CD4-positive, alpha-beta T cell treated with Interleukin-4 for 4 hours (primary cell): ENCODE results near the gene PSMD8.
"Not testable (repeated sequence)": the region's sequence is repeated elsewhere in the genome, so short reads cannot be mapped to it uniquely, and the experiment has no call there.

Experiments
- DNase-seq: peaks from one replicate; pipeline ENCODE4 v3.0.0-alpha.2; 2020

PSMD8 gene

DNA sequence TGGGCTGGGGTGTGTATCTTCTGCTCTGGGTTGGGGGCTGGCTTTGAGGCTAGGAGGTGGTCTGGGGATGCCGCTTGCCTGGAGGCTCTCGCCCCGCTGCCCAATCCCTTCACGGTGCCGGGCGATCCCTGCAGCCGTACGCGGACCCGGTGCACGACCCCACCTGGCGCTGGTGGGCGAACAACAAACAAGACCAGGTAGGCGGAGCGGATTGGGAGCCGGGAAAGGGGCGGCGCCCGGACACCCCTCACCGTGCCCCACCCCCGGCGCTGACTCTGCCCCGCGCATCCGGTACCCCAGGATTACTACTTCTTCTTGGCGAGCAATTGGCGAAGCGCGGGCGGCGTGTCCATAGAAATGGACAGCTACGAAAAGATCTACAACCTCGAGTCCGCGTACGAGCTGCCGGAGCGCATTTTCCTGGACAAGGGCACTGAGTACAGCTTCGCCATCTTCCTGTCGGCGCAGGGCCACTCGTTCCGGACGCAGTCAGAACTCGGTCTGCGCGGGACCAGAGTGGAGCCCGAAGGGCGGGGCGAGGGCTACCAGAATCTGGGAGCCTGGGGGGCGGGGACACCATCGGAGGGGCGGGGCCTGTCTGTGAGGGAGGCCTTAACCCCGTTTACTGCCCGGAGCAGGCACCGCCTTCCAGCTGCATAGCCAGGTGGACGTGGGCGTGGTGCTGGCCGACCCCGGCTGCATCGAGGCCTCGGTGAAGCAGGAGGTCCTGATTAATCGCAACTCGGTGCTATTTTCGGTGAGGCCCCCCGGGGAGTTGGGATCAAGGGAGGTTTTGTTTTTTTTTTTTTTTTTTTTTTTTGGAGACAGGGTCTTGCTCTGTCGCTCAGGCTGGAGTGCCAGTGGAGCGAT is 12.1 kb upstream of the PSMD8 start:
- peak; percentile 60 for DNase-seq

DNA sequence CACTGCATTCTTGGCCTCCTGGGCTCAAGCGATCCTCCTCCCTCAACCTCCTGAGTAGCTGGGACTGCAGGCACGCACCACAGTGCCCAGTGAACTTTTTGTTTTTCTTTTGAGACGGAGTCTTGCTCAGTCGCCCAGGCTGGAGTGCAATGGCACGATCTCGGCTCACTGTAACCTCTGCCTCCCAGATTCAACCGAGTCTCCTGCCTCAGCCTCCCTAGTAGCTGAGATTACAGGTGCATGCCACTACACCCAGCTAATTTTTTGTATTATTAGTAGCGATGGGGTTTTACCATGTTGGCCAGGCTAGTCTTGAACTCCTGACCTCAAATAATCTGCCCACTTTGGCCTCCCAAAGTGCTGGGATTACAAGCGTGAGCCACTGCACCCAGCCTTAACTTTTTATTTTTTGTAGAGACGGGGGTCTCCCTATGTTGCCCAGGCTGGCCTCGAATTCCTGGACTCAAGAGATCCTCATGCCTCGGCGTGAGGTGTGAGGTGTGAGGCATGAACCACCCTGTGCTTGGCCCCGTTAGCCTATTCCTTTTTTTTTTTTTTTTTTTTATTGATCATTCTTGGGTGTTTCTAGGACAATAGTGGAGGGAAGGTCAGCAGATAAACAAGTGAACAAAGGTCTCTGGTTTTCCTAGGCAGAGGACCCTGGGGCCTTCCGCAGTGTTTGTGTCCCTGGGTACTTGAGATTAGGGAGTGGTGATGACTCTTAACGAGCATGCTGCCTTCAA is 11.3 kb upstream of the PSMD8 start:
- DNase-seq = not testable (repeated sequence)

DNA sequence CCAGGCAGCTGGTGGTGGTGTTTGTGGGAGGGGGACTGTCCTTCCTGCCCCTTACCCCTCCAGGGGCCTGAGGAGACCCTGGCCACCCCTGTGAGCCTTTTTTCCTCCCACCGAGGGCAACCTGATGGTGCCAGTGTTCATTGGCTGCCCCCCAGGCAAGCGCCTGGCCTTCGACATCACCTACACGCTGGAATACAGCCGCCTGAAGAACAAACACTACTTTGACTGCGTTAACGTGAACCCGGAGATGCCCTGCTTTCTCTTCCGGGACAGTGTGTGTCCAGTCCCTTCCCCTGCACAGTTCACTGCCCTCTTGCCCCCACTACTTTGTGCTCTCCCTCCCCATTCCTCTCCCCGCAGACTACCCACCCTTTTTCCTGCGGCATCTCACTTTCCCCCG is 7.3 kb upstream of the PSMD8 start:
- no peak for DNase-seq

DNA sequence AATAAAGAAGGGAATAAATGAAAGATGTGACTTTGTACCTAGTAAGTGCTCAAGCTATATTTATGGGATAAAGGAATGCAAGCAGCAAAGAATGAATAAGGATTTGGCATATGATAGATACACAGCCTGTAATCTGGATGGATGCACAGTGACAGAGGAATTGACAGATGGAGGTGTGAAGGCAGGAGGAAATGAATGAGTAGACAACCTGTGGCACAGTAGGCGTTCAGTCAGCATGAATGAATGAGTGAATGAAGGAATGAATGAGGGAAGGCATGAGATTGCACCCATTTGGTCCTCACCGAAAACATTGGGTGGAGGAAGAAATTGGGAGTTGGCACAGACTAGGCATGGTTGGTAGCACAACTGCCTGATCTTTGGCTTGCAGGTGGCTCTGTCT is 4.8 kb upstream of the PSMD8 start:
- no peak for DNase-seq

DNA sequence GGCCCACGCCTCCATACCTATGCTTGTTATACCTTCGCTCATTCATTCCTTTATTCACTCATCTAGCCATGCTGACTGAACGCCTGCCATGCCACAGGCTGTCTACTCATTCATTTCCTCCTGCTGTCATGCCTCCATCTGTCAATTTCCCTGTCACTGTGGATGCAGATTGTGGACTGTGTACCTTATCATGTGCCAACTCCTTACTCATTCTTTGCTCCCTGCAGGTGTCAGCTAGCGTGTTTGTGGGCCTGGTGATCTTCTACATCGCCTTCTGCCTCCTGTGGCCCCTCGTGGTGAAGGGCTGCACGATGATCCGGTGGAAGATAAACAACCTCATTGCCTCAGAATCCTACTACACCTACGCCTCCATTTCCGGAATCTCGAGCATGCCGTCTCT is 4.1 kb upstream of the PSMD8 start:
- DNase-seq = no peak

DNA sequence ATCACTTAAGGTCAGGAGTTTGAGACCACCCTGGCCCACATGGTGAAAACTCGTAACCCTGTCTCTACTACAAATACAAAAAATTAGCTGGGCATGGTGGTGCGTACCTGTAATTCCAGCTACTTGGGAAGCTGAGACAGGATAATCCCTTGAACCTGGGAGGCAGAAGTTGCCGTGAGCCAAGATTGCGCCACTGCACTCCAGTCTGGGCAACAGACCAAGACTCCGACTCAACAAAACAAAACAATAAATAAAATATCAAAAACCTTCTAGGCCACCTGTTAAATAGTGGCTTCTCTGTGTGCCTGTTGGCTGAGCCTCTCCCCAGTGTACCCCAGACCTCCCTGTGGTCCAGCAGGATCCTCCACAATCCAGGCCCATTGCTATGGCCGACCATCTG is 3.3 kb upstream of the PSMD8 start:
- DNase-seq = no peak

DNA sequence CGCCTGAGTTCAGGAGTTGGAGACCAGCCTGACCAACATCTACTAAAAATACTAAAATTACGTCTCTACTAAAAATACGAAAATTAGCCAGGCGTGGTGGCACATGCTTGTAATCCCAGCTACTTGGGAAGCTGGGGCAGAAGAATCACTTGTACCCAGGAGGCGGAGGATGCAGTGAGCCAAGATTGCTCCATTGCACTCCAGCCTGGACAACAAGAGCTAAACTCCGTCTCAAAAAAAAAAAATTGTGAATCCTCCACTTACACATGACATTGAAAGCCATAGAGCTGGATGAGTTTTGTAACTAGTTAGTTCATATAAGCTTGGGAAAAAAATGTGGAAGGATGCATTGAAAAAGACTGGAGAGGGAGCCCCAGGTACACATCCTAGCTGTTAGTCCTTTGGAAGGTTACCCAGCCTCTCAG is 452 bp upstream of the PSMD8 start:
- DNase-seq = no peak

DNA sequence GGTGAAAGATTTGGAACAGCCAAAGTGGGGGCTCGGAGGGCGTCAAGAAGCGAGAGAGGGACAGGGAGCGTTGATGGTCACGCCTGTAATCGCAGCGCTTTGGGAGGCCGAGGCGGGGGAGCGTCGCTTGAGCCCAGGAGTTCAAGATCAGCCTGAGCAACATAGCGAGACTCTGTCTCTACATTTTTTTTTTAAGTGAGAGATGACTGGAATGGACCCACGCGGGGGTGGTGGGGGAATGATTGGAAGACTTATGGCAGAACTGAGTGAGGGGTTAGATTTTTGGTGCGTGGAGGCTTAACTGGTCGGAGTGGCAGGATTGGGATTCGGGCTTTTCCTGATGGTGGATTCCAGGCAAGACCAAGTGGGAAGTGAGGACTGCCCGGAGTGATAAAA is 725 bp downstream of the PSMD8 start:
- no peak for DNase-seq

DNA sequence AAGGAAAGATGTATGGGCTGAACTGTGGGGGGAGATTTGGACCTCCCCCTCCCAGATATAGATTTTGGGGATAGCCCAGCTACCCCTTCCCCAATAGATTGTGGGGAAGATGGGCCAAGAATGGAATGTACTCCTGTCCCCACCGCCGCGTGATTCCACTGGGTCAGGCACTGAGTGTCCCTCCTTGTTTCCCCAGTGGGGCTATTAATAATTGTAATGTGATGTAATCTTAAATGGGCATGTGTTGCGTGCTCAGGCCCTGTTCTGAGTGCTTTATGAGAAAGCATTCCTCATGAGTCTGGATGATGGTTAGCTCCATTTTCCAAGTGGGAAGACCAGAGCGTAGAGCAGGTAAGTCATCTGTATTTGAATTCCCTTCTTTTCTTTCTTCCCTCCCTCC is 1.4 kb downstream of the PSMD8 start:
- DNase-seq = no peak

DNA sequence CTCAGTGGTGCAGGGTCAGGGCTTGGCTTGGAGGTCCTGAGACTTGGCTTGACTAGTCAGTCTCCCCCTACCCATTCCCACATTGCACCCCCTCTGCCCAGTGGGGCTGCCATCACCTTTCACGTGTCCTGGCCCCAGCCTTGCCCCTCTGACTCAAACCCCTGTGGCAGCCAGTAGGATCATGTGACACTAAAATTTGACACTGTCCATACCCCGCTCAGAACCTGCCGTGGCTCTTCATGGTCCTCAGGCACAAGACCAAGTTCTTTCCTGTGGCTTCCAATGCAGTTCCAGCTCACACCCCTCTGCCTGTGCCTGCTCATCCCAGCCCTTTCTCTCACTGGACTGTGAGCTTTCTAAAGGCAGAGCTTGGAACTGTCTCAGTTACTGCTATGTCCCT is 2.2 kb downstream of the PSMD8 start:
- DNase-seq = no peak

DNA sequence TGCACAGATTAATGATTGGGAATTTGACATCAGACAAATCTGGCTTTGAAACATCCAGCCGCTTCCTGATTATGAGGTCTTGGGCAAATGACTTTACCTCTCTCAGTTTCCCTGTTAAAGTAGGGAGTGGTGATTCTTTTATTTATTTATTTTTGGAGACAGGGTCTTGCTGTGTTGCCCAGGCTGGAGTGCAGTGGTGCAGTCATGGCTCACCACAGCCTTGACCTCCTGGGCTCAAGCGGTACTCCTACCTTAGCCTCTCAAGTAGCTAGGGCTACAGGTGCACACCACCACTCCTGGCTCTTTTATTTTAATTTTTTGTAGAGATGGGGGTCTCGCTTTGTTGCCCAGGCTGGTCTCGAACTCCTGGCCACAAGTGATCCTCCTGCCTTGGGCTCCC is 2.7 kb downstream of the PSMD8 start:
- DNase-seq = no peak

DNA sequence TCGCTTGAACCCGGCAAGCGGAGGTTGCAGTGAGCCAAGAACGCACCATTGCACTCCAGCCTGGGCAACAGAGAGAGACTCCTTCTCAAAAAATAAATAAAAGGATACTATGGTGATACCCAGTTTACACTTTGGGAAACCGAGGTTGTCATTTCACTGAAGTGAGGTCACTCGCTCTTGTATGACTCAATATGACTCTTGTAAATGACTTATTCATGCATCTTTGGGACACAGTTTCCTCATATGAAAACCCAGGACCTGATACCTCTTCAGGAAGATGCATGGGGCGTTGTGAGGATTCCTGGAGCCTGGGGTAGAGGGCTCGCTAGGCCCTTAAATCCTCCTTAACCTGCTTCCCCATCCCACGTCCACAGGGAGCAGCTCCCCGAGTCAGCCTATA is 4.5 kb downstream of the PSMD8 start:
- no peak for DNase-seq

DNA sequence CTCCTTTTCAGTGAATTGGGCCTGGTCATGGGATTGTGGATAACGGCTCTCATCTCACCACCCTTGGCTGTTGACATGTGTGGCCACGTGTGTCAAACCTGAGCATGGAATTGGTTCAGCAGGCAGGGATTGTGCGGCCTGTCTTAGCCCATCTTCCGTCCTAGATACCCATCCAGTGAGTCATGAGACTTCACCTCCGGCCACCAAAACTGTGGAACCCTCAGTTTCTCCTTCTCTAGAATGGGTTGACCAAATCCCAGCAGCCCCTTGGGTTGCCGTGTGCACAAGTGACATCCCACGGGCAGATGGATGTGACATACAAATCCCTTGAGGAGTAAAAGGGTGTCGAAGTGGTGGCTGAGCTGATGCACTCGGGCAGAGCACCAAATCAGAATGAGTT is 6.8 kb downstream of the PSMD8 start:
- no peak for DNase-seq

DNA sequence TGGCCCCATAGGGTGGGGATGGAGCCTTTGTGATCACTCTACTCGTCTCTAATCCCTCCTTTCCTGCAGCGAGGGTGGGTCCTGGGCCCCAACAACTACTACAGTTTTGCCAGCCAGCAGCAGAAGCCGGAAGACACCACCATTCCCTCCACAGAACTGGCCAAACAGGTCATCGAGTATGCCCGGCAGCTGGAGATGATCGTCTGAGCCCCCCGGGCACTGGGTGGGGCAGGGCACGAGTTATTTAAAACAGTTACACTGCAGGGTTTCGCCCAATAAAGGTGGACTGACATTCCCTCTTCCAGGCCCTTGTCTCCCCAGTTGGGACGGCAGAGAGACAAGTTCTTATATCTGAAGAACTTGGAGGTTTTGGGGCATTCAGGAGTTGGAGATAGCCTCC is 8.8 kb downstream of the PSMD8 start:
- no peak for DNase-seq

DNA sequence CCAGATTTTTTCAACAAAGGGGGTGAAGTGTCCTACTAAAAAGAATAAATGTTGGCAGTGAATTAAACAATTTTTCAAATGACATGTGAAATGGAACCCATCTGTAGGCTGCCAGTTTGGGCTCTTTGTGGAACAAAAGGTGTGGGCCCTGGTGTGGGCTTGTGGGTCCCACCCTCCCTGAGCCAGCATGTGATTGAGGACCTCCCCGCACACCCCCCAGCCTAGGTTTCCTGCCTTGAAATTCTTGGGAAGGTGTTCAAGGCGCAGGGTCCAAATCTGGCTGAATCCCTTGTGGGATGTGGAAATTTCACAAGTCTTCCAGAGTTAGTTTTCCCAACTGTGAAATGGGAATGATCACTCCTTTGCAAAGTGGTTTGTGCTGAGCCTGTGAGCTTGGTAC is 9.4 kb downstream of the PSMD8 start:
- DNase-seq = no peak

DNA sequence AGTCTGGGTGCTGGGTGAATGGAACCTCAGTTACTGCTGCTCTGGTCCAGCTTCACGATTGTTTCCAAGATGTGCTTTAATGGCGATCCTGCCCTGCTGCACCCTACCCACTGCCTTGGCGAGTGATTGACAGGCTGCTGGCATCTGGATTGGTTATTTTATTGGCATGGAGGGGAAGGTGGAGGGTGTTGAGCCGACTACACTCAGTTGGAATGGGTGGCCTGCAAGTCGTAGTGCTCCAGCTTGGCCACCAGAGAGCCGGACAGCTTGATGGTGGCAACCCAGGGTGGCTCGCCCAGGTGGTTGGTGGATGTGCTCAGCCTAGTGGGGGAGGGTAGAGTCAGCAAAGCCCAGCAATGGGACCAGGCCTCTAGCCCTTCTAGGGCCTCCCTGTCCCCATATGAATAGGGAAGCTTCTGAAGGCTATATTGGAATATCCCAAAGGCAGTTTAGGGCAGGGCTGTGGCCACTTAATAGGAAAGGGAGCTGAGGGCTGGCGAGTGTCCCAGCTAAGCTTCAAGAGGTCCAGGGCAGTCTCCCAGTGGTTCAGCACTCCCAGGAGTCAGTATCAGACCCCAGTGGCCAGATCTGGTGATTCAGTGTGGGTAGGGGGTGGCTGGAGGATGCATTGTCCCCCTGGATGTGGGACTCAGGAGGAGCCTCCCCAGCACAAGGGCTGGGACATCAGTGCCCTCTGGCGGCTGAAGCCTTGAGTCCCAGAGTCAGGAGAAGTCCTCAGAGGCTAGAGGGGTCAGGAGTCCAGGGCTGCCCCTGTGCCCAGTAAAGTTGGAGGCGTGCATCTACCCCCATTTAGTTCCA is 10.0 kb downstream of the PSMD8 start:
- DNase-seq = no peak

DNA sequence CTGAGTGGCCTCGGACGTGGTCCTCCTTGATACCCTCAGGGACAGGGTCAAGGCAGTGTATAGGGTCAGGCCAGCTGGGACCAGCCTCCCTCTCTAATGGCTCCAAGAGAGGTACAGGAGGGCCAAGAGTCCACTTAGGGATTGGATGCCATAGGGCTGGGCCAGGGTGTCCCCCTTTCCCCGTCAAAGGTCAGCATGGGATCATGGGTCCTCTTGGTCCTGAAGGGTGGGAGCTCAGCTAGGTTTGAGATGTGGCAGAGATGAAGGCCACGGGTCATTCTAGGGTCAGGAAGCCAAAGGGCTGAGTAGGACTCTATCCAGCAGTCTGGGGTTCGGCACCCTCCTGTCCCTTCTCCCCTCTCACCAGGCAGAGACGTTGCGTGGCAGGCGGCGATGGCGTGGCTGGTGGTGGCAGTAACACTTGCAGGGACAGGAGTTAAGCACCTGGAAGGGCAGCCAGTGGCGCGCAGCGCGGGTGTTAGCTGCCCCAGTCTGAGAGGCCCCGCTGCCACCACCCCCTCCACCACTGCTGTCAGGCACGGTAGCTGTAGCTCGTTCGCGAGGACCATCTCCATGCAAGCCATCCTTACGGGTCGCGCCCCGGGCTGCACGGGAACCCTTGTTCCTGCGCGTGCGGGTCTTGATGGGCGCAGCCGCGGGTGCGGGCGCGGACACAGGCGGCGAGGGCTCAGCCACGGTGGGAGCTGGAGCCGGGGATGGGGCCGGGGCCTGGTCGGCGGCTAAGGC is 10.9 kb downstream of the PSMD8 start:
- DNase-seq = no peak

DNA sequence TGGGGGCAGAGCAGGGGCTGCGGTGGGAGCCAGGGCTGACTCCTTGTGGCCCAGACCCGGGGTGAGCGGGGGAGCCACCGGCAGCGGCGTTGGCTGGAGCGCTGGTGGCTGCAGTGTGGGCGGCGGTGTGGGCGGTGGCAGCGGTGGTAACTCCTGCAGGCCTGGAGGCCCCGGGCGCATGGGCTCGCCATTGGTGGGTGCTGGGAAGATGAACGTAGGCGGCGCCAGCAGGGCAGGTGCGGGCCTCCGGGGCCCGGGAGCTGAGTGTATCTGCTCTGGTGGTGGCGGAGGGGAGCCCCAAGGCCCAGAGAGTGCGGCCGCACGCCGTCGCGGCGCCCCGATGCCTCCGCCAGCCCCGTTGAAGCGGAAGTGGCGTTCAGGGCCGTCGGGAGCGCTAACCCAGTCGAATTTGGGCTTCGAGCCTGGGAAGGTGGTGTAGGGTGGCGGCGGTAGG is 11.5 kb downstream of the PSMD8 start:
- DNase-seq = no peak

DNA sequence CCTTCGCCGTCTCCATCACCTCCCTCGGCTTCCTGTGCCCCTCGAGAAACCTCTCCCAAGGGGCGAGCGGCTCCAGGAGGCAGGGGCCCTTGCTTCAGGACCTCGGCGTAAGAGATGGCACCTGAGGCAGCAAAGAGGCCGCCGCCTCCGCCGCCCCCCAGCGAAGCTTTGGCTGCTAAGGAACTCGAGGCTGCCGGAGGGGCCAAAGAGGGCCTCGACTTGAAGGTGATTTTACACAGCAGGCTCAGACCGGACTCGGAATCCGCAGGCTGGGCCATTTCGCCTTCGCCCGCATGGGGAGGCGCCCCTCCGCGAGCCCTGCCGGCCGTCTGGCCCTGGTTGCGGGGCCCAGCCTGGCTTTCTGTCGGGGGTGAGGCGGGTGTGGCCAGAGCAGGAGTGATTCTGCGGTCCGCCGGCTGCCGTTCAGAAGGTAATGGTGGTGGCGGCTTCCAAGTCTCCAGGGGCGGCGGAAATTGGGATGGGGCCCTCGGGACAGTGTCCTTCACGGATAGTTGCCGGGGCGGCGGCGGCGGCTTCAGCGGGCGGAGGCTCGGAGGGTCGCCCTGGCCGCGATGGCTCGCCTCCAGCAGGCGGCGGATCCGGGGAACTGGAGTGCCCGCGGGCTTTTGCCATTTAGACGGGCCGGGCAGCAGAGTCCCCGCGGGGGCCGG is 12.1 kb downstream of the PSMD8 start:
- no peak for DNase-seq

DNA sequence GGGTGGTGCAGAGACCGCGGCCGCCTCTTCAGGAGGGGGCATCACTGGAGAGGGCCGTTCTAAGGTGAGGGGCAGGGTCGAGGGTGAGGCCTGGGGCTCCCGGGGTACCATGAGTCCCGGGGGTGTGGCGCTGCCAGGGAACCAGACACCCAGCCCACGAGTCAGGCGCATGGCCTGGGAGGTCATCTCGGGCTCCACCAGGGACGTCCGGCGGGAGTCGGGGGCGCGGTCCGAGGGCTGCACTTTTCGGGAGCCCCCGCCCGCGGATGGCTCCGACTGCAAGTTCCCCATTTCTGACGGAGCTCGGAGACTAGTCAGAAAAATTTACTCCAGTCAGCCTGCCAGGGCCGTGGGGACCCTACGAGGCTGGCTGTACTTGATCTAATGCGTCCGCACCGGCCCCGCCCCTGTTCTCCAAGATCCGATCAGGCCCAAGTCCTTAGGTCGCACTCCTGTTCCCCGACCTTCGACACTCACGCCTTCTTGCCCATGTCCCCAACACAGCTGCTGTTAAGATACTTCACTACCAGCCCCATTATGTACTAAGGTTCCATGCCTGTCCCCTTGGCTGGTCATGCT is 12.7 kb downstream of the PSMD8 start:
- DNase-seq = no peak

DNA sequence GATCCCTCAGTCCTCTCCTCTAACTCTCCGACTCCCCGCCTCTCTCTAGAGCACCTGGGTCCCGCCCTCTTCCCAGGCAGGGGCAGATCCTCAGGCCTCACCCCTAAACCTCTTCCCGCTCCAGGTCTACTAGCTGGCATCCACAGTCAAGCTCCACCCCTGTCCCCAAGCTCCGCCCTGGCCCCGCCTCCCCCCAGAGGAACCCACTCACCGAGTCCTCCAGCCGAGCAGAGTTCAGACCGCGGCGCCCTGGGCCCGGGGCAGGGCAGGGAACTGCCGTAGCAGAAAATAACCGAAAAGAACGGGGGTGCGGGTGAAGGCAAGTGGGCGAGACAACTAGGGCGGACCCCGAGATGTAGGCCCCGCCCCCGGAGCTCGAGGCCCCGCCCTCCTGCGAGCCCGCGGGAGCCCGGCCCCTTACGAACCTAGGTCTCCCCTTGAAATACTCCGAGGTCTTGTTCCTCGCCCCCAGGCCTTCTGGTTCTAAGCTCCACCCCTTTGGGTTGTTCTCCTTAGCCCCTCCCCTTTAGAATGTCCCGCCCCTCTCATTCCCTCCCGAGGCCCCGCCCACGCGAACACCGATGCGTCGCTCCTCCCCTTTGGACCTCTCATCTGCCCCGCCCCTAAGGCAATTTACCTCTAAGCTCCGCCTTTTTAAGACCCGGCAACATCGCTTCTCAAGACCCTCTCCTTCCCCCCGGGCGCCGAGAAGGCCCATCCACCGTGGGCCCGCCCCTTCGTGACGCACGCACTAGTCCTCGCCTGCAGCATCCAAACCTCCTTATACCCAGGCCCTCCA is 13.4 kb downstream of the PSMD8 start, which contains the start of gene GGN:
TSS of gene GGN (minus strand) at position 485 of the 799 bp plus-strand sequence. CDS start 773 bp downstream, outside the sequence.
- peak; percentile 77 for DNase-seq
